SU-DHL-6 (cell line): Measurements from ENCODE around the gene ATP6V0A1.

ENCODE experiments used
- H2AFZ ChIP-seq: fragments of 200-600 bp; sonication (generic); 2 replicates; pipeline ENCODE4 v1.6.1; 2014; ENCODE audit warnings: low read depth, mild to moderate bottlenecking, moderate library complexity, mixed read lengths, antibody characterized with exemption, low read length; ENCODE audit not compliant: severe bottlenecking
- H3F3A ChIP-seq: fragments of 200-600 bp; shearing (Covaris generic); 2 replicates; pipeline ENCODE4 v1.6.0; 2016; ENCODE audit warnings: antibody characterized with exemption, mild to moderate bottlenecking; ENCODE audit not compliant: insufficient read depth
- H3K27ac ChIP-seq: fragments of 200-600 bp; sonication (generic); 2 replicates; pipeline ENCODE4 v1.5.1; 2016; ENCODE audit warnings: low read depth, mild to moderate bottlenecking, low read length, moderate library complexity, mixed read lengths
- H3K27me3 ChIP-seq: fragments of 200-600 bp; sonication (generic), shearing (Covaris generic); 2 replicates; pipeline ENCODE4 v1.6.0; 2014; ENCODE audit warnings: mild to moderate bottlenecking, low read length
- H3K36me3 ChIP-seq: fragments of 200-600 bp; sonication (generic); 2 replicates; pipeline ENCODE4 v1.6.1; 2014; ENCODE audit warnings: mild to moderate bottlenecking, low read length, mixed read lengths
- H3K4me2 ChIP-seq: fragments of 300-600, 200-600 bp; shearing (Covaris generic), sonication (generic); 2 replicates; pipeline ENCODE4 v1.6.0; 2014; ENCODE audit warnings: low read length, low read depth, mild to moderate bottlenecking; ENCODE audit not compliant: poor library complexity, severe bottlenecking
- H3K4me3 ChIP-seq: fragments of 200-600 bp; sonication (generic); 2 replicates; pipeline ENCODE4 v1.5.1; 2014; ENCODE audit warnings: antibody characterized with exemption, low read length, mild to moderate bottlenecking, mixed read lengths; ENCODE audit not compliant: insufficient read depth, poor library complexity, severe bottlenecking
- H3K79me2 ChIP-seq: fragments of 200-600 bp; sonication (generic); 2 replicates; pipeline ENCODE4 v1.6.1; 2014; ENCODE audit warnings: mild to moderate bottlenecking, low read length, moderate library complexity; ENCODE audit not compliant: insufficient read depth
- H3K9ac ChIP-seq: fragments of 200-600 bp; sonication (generic); 2 replicates; pipeline ENCODE4 v1.7.0; 2014; ENCODE audit warnings: mild to moderate bottlenecking, low read length
- H3K9me2 ChIP-seq: fragments of 200-600 bp; sonication (generic); replicated peaks from 2 replicates; pipeline ENCODE4 v1.6.1; 2014; ENCODE audit warnings: low read length; ENCODE audit not compliant: insufficient read depth
- H3K9me3 ChIP-seq: fragments of 200-600 bp; sonication (generic); 2 replicates; pipeline ENCODE4 v1.6.1; 2014; ENCODE audit warnings: low read length, mixed read lengths; ENCODE audit not compliant: insufficient read depth
- H4K20me1 ChIP-seq: fragments of 200-600 bp; sonication (generic); 2 replicates; pipeline ENCODE4 v1.6.1; 2014; ENCODE audit warnings: low read depth, mild to moderate bottlenecking, antibody characterized with exemption, low read length, moderate library complexity, mixed read lengths
- CTCF ChIP-seq: fragments of 200-600 bp; sonication (generic); IDR thresholded peaks from one replicate; pipeline ENCODE4 v1.5.1; 2017; ENCODE audit warnings: antibody characterized with exemption, mild to moderate bottlenecking, low read length, moderate library complexity; ENCODE audit not compliant: insufficient read depth, poor library complexity, severe bottlenecking
- EZH2phosphoT487 ChIP-seq: fragments of 200-600 bp; sonication (generic), shearing (Covaris generic); conservative IDR thresholded peaks from 2 replicates; pipeline ENCODE4 v1.6.1; 2018; ENCODE audit warnings: mild to moderate bottlenecking, antibody characterized with exemption, low read length, moderate library complexity, mixed read lengths

The ATP6V0A1 gene

DNA sequence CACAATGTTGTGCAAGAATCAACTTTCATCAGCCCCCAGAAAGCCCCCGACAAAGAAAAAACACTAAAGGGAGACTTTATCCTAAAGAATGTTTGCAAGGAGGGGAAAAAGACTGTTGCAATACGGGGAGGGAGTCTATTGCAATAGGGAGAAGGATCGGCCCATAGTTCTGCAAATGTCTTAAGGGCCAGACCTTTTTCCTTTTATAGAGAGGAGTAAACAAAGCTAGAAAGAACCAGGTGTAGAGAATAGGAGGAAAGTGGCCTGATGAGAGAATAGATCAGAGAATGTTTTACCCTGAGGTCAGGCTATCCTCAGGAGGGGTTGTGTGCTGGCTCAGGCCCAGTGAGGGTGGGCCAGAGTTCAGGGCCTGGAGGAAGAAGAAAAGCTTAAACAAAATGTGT, 26.9 kb upstream of the ATP6V0A1 start:
- Histone ChIP-seq H3K27ac (no peak overlapping the region), H3K9me3 (no peaks in the 10 kb centered on the region), H3K79me2 (no peaks in the 10 kb centered on the region), H3K9ac (no peak overlapping the region), H3K36me3 (no peaks in the 10 kb centered on the region), H4K20me1 (no peaks in the 10 kb centered on the region), H3K27me3 (no peaks in the 10 kb centered on the region), H2AFZ (no peak overlapping the region), H3K9me2 (no peaks in the 10 kb centered on the region), H3F3A (no peaks in the 10 kb centered on the region), H3K4me3 (no peak overlapping the region), H3K4me2 (no peak overlapping the region)
- TF ChIP-seq EZH2phosphoT487 (no peak), CTCF (no peak)

- Histone ChIP-seq H3K9ac (no peak overlapping the region), H3K9me3 (no peaks in the 10 kb centered on the region), H3K4me2 (no peak overlapping the region), H3K79me2 (no peaks in the 10 kb centered on the region), H2AFZ (no peak overlapping the region), H4K20me1 (no peaks in the 10 kb centered on the region), H3F3A (no peaks in the 10 kb centered on the region), H3K27me3 (no peaks in the 10 kb centered on the region), H3K4me3 (no peak overlapping the region), H3K36me3 (no peaks in the 10 kb centered on the region), H3K27ac (no peak overlapping the region), H3K9me2 (no peaks in the 10 kb centered on the region)
- TF ChIP-seq CTCF: no peak
- no peak for TF ChIP-seq EZH2phosphoT487
Measured at GRCh38 chr17:42436391-42436790, 22.3 kb upstream of the ATP6V0A1 start.

DNA sequence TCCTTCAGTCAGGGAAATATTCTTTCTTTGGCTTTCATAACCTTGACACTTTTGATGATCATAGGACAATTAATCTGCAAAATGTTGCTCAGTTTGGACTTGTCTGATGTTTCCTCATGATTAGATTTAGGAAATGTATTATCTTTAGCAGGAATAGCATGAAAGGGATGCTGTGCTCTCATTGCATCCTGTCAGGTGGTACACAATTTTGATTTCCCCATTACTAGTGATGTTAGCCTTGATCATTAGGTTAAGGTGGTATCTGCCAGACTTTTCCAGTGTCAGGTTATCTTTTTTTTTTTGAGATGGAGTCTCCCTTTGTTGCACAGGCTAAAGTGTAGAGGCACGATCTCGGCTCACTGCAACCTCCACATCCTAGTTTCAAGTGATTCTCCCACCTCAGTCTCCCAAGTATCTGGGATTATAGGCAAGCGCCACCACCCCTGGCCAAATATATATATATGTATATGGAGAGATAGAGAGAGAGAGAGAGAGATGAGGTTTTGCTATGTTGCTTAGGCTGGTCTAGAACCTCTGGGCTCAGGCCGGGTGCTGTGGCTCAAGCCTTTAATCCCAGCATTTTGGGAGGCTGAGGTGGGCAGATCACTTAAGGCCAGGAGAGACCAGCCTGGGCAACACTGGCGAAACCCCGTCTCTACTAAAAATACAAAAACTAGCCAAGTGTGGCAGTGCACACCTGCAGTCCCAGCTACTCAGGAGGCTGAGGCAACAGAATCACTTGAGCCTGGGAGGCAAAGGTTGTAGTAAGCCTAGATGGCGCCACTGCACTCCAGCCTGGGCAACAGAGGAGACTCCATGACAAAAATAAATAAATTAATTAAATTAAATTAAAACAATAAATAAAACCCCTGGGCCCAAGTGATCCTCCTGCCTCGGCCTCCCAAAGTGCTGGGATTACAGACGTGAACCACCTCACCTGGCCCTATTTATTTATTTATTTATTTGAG, 19.8 kb upstream of the ATP6V0A1 start:
- Histone ChIP-seq H3K9me2 (no peaks in the 10 kb centered on the region), H3K9ac (no peak overlapping the region), H3K79me2 (no peaks in the 10 kb centered on the region), H3K9me3 (no peaks in the 10 kb centered on the region), H3F3A (no peaks in the 10 kb centered on the region), H3K4me2 (peak overlapping the region; percentile 12), H3K36me3 (no peaks in the 10 kb centered on the region), H3K27me3 (no peaks in the 10 kb centered on the region), H2AFZ (no peak overlapping the region), H3K27ac (no peak overlapping the region), H4K20me1 (no peaks in the 10 kb centered on the region), H3K4me3 (no peak overlapping the region)
- TF ChIP-seq CTCF (peak; percentile 49), EZH2phosphoT487 (no peak)
